GM08714 (cell line): ENCODE data around the gene DCC.

Experiments used
- H3K4me3 ChIP-seq: fragments of 200-500 bp; sonication (Bioruptor generic); 2 replicates; pipeline ENCODE4 v1.5.1; 2014; ENCODE audit warnings: mild to moderate bottlenecking, low read length, inconsistent platforms
- ZNF274 ChIP-seq: IDR thresholded peaks from 2 replicates; pipeline ENCODE4 v1.6.1; 2012; ENCODE audit warnings: mild to moderate bottlenecking, low read depth, low read length

The DCC gene

GRCh38 chr18:52822160-52822559 lies 482.2 kb downstream of the DCC start:
- no peak overlapping the region for H3K4me3 ChIP-seq

DNA sequence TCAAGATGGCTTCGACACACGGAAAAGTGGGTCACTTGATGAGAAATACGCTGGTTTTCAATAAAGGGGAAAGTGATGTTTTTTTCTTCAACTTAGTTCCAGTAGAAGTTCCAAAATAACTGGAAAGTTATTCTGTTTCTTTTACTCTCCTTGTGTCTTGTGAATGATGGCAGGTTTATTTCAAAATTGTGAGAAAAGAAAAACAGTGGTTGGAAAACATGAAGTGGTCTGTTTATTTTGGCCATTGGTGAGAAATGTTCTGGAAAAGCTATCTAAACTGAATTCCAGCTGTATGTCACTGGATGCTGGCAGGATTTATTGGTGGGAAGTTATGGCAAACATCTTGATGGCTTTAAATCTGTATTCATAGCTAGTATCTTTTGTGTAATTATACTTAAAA lies 484.1 kb downstream of the DCC start:
- no peak overlapping the region for H3K4me3 ChIP-seq
- TF ChIP-seq ZNF274 = no peak

More at GRCh38 chr18:52822160-52822559, 482.2 kb downstream of the DCC start:
- TF ChIP-seq ZNF274 = no peak

GRCh38 chr18:52826994-52827393 lies 487.0 kb downstream of the DCC start:
- H3K4me3 ChIP-seq = no peak overlapping the region
- no peak for TF ChIP-seq ZNF274

- no peak for TF ChIP-seq ZNF274
- H3K4me3 ChIP-seq = no peak overlapping the region
Observed at GRCh38 chr18:52829320-52829719, 489.3 kb downstream of the DCC start.

DNA sequence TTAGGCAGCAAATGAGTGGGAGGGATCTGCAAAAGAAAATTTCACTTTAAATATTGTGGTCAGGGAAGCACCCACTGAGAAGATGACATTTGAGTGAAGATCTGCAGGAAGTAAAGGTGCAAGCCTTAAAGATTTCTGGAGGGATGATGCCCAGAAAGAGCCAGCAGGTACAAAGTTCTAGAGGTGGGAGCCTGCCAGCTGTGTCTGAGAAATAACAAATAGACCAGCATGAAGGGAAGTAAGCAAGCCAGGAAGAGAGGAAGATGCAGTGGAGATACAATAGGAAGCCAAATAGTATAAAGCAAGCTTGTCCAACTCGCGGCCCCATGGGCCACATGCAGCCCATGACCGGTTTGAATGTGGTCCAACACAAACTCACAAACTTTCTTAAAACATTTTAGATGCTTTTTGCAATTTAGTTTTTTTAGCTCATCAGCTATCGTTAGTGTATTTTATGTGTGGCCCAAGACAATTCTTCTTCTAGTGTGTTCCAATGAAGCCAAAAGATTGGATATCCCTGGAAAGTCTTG lies 489.9 kb downstream of the DCC start:
- no peak for TF ChIP-seq ZNF274
- no peak overlapping the region for H3K4me3 ChIP-seq

- TF ChIP-seq ZNF274 = no peak
- H3K4me3 ChIP-seq = no peak overlapping the region
Observed at GRCh38 chr18:52844323-52844722, 504.3 kb downstream of the DCC start.

- H3K4me3 ChIP-seq = no peak overlapping the region
- no peak for TF ChIP-seq ZNF274
Observed at GRCh38 chr18:52845036-52845435, 505.0 kb downstream of the DCC start.

- H3K4me3 ChIP-seq = no peak overlapping the region
- TF ChIP-seq ZNF274 = no peak
Observed at GRCh38 chr18:52850031-52850560, 510.1 kb downstream of the DCC start.

DNA sequence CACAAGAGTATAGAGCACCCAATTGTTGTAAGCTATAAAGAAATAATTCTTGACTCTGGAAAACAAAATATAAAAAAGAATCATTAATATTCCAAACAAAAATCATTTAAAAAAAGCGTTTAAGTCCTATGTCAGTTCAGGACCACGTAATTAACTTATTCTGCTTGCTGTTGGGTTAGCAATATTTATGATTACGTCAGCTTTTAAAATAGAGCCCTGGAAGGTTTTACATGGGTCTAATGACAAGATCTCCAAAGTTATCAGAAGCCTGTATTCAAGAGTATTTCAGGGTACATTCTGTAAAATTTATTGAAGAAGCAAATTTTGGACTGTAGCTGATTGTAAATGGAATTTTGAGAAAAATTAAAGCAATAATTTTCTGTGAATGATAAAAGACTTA lies 521.6 kb downstream of the DCC start:
- no peak for TF ChIP-seq ZNF274

GRCh38 chr18:52869349-52869923 lies 529.4 kb downstream of the DCC start:
- no peak overlapping the region for H3K4me3 ChIP-seq
- no peak for TF ChIP-seq ZNF274

More for the DNA sequence above, 521.6 kb downstream of the DCC start:
- no peak overlapping the region for H3K4me3 ChIP-seq

- H3K4me3 ChIP-seq = no peak overlapping the region
- no peak for TF ChIP-seq ZNF274
Observed at GRCh38 chr18:52869942-52870907, 530.2 kb downstream of the DCC start.

GRCh38 chr18:52874774-52875173 lies 534.8 kb downstream of the DCC start:
- TF ChIP-seq ZNF274 = no peak

DNA sequence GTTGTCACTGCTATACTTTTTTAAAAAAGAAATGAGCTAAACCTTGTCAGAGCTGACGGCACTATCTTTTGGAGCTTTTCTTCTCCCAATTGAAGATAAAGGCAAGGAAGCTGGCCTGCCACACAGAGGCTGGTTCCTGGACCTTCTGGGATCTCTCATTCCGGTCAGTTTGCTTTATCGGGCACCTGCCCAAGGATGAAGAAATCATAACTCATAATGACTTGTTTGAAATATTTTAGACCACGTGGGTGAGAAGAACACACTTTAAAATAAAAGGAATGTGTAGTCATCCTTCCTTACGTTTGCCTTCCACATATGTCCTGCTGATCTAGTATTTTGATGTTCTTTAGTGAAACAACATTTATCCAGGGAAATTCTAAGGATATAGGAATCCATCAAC lies 535.7 kb downstream of the DCC start:
- H3K4me3 ChIP-seq = no peak overlapping the region
- no peak for TF ChIP-seq ZNF274

More at GRCh38 chr18:52874774-52875173, 534.8 kb downstream of the DCC start:
- H3K4me3 ChIP-seq = no peak overlapping the region

DNA sequence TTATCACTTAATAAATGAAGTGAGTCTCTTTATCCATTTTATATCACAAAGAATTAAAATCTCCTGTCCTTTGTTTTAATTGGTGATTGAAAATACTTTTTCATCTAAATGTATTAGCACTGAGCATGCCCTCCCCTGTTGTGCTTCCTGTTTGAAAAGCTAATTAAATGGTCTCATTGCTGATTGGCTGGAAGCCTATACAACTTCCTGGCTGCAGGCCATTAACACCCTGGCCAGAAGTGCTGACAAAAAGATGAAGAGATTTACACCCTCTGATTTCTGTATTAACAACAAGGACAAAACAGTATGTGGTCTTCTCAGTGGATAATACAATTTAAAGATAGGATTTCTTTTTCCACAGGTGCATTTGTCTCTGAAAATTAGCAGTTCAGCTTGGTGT lies 548.0 kb downstream of the DCC start:
- TF ChIP-seq ZNF274 = no peak
- no peak overlapping the region for H3K4me3 ChIP-seq

DNA sequence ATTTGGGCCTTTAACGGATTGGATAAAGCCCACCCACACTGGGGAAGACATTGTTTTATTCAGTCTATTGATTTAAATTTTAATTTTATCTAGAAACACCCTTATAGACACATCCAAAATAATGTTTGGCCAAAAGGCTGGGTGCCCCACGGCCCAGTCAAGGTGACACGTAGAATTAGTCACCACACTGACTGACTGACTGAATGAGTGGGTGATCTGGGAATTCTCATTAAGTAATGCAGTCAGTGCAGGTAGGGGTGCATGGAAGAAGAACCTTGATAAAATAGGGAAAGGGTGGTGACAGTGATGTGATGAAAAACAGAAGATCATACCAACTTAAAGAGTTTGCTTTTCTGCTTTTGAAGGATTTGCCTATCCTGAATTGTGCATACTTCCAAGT lies 554.8 kb downstream of the DCC start:
- TF ChIP-seq ZNF274 = no peak
- H3K4me3 ChIP-seq = no peak overlapping the region
